Activated CD4-positive, CD25-positive, alpha-beta regulatory T cell treated with anti-CD3 and anti-CD28 coated beads, Interleukin-2, amount 50 U/mL, for 72 hours (primary cell): ENCODE results near the gene UNC5B.
"Not testable (repeated sequence)": the region's sequence is repeated elsewhere in the genome, so short reads cannot be mapped to it uniquely, and the experiment has no call there.

Experiments used
- DNase-seq: peaks from one replicate; pipeline ENCODE4 v3.0.0; 2021

The UNC5B gene

DNA sequence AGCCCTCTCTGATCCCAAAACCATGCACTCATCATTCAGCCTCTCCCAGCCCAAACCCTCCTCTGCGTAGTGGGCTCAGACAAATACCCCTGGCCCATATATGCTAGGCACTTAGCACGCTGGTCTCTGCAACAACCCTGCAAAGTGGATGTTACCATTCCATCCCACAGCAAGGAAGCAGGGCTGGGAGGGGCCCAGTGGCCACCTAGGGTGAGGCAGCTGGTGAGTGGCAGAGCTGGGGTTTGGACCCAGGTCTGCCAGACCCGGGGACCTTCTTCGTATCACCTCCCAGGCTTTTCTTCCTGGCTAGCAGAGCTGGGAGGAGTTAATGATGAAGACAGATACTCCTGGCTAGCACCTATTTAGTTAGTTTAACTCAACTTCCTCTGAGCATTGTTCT is 73.6 kb downstream of the UNC5B start:
- DNase-seq: no peak

DNA sequence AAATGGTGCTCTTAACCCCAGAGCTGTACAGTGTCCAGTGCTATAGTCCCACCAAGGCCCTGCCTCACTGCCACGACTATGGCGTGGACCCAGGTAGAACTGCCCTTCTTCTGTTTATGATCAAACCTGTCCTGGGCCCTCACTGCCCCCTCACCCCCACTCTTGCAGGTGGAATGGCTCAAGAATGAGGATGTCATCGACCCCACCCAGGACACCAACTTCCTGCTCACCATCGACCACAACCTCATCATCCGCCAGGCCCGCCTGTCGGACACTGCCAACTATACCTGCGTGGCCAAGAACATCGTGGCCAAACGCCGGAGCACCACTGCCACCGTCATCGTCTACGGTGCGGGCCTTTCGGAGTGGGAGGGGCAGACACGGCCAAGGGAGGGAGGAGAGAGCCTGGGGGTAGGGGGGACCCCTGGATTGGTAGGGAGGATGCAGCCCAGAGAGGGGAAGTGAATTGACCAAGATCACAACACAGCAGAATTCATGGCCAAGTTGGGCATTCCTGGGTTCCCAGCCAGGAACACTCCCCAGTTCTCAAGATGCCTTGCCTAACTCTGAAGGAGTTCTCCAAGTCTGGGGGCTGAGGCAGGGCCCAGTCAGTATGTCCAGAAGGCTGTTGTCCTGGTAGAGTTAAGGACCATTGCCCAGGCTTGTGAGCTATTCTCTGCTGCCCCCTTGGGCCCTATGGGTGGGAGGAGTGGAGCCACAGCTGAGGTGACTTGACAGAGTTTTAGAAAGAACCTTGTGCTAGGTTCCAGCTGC is 74.3 kb downstream of the UNC5B start:
- no peak for DNase-seq

DNA sequence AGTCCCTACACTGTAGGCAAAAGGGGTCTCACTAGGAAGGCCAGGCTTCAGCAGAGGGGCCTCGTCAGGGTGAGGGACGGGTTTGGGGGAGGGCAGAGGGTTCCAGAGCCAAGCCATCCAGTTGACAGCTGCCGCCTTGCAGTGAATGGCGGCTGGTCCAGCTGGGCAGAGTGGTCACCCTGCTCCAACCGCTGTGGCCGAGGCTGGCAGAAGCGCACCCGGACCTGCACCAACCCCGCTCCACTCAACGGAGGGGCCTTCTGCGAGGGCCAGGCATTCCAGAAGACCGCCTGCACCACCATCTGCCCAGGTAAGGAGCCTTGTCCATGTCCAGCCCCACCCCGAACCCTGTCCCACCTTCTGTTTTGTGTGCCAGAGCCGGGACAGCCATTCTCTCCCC is 75.1 kb downstream of the UNC5B start:
- DNase-seq: no peak

DNA sequence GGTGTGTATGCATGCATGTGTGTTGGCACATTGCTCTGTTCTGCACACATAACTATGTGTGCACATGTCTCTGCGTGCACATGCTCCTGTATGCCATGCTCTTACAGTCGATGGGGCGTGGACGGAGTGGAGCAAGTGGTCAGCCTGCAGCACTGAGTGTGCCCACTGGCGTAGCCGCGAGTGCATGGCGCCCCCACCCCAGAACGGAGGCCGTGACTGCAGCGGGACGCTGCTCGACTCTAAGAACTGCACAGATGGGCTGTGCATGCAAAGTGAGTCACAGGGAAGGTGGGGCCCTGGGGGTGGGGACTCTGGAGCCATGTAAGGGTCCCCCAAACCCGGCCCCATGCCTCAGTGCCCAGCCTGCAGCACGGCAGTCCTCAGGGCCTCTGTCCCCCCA is 76.1 kb downstream of the UNC5B start:
- DNase-seq: no peak

DNA sequence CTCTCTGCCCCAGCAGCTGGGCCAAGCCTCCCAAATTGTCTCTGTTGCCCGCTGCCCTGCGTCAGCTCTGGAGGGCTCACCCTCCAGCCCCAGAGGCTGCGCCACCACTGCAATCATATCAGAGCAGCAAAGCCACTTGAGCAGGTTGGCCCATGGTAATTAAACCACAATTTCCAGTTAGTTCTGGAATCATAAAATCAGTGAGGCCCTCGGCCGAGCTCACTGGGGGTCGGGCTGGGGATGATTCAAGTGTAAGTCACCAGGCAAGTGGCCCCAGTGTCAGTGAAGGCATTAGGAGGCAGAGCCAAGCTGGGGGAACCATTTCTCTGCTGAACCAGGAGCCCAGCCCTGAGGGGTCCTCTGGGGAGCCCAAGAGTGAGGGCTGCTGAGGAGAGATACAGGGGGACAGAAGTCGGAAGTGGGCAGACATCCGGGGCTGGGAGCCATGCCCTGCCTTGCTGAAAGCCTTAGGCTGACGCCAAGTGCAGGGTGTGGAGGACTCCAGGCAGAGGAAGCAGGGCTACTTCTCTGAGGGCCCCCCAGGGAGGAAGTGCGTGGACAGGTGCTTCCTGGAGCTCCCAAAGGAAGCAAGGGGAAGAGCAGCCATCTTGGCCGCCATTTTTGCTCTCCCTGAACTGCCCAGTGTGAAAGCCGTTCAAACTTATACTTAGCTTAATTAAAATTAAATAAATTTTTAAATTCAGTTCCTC is 77.2 kb downstream of the UNC5B start:
- DNase-seq: no peak

DNA sequence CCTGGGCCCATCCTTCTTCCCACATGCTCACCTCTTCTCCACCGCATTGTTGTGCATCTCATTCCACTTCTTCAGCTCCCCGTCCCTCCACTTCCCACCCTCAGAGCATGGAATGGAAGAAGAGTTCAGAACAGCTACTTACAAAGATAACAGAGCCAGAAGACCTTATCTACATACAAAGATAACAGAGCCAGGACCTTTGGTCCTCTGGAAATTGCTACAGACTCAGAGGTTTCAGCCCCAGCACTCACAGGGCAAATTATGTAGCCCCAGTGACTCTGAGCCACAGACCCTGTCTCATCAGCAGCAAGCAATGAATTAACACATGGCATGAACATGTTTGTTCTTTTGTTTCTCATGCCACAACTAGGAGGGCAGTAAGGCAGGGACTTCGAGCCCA is 78.0 kb downstream of the UNC5B start:
- DNase-seq: no peak

DNA sequence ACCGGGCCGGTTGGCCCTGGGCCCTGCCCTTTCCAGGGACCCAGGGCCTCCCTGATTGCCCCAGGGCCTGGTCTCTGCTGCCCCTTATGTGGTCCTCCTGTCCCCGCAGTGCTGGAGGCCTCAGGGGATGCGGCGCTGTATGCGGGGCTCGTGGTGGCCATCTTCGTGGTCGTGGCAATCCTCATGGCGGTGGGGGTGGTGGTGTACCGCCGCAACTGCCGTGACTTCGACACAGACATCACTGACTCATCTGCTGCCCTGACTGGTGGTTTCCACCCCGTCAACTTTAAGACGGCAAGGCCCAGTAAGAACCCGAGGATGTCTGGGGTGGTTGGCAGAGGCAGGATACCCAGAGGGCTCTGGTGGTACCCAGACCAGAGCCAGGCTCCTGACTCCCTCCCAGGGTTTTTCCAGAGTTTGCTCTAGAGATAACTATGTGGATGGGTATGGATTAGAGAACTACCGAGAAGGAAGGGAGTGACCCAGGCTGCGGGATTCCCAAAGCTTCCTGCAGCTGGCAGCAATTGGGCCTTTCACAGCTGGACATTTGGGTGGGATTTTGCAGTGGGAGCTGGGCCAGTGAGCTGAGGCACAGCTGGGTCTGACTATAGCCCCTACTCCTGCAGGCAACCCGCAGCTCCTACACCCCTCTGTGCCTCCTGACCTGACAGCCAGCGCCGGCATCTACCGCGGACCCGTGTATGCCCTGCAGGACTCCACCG is 78.6 kb downstream of the UNC5B start:
- DNase-seq: no peak

DNA sequence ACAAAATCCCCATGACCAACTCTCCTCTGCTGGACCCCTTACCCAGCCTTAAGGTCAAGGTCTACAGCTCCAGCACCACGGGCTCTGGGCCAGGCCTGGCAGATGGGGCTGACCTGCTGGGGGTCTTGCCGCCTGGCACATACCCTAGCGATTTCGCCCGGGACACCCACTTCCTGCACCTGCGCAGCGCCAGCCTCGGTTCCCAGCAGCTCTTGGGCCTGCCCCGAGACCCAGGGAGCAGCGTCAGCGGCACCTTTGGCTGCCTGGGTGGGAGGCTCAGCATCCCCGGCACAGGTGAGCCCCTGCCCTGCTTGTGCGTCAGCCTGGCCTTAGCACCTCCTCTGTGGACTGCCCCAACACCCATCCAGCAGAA is 79.1 kb downstream of the UNC5B start:
- DNase-seq: no peak

DNA sequence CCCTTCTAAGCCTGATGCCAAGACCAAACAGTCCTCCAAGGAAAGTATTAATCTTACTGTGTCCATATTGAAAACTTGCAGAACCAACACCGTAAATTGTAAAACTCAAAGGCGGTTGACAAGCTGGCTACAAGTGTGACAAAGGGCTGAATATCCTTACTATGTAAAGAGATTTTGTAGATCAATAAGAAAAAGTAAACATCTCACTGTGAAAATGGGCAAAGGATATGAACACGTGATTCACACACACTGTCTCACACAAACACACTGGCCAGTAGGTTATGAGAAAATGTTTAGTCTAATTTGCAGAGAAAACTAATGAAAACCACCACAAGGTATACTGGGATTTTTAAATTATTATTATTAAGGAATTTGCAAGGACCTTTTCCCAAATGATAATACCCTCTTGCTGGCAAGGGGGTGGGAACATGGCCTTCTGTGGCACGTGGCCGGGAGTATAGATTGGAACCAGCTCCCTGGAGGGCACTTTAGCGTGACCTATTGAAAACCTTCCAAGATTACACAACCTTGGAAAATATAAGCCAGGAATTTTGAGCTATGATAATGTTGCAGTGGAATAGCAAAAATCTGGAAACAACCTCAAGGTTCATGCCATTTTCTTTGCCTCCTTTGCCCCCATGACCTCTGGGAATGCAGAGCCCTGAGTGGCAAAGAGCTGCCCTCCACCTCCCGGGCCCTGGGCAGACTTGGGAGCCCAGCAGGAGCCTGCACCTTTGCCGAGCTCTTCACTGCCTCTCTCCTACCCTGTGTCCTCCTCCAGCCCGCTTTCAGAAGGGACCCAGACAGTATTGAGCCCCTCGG is 80.5 kb downstream of the UNC5B start:
- DNase-seq: no peak

DNA sequence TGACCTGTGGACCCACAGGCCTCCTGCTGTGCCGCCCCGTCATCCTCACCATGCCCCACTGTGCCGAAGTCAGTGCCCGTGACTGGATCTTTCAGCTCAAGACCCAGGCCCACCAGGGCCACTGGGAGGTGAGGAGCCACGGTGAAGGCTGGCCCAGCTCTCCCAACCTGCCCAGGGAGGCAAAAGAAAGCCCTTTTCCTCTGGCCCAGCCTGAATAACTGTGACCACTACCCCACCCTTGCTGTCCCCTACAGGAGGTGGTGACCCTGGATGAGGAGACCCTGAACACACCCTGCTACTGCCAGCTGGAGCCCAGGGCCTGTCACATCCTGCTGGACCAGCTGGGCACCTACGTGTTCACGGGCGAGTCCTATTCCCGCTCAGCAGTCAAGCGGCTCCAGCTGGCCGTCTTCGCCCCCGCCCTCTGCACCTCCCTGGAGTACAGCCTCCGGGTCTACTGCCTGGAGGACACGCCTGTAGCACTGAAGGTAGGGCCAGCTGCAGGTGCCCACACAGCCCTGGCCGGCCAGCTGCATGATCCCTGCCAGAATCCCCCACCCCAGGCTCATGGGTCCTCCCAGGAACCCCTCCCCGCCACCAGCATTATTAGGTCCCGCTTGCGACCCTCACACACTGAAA is 81.2 kb downstream of the UNC5B start:
- no peak for DNase-seq

DNA sequence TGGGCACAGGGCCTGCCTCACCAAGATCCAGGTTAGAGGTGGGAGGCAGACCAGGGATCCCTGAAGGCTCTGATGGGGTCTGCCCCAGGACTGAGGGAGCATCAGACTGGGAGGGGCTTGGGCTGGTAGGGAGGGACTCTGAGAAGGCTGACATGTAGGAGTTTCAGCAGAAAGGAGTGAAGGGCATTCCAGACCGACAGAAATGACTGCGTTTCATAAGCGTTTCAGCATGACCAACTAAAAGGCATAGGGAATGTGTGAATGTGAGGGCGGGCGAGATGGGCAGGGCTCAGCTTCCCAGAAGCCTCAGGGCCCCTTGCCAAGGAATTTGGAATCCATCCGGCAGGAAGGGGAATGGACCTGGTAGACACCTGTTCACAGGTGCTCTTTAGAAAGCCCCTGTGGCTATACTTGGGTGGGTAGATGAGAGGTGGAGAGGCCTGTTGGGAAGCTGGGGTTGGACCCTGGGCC is 81.8 kb downstream of the UNC5B start:
- no peak for DNase-seq

DNA sequence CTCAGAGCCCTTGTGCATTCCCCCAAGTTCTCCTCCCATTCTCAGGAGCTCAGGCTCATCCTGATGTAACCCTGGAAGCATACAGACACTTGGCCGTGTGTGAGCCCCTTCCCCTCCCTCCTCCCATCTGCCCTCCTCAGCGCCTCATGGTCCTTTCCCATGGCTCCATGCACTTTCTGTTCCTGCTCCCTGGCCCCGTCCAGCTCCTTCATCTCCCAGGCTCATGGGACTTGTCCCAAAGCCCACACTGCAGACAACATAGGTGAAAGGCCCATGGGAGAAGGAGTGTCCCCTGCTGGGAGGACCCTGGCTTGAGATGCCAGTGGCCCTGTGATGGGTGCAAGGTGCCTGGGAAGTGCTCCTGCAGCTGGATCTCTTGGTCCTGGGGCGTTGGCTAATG is 82.5 kb downstream of the UNC5B start:
- no peak for DNase-seq

DNA sequence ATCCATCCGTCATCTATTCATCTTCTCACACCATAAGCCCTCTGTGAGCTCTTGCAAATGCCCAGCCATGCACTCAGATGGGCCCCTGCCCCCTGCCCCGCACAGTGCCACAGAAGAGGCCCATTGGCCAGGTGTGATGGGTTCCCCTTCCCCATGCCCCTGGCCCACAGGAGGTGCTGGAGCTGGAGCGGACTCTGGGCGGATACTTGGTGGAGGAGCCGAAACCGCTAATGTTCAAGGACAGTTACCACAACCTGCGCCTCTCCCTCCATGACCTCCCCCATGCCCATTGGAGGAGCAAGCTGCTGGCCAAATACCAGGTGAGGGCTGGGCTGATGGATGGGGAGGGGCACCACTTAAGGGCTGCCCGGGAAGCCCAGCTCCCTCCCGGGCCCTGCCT is 83.3 kb downstream of the UNC5B start:
- no peak for DNase-seq

DNA sequence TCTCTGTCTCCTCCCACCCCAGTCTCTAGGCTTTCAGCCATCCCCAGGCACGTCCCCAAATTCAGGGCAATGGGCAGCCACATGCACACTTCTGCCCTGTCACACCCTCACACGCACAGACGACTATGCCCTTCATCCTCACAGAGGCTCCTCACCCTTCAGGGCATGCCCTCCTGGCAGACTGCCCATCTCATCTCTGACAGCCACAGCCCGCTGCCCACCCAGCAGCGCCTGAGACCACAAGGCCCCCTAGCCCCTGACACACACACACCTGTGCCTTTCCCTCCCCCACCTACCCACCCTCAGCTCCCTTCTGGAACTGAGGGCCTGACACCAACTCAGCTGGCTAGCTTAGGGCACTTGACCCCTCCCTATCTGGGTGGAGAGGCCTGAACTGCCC is 83.7 kb downstream of the UNC5B start:
- no peak for DNase-seq

DNA sequence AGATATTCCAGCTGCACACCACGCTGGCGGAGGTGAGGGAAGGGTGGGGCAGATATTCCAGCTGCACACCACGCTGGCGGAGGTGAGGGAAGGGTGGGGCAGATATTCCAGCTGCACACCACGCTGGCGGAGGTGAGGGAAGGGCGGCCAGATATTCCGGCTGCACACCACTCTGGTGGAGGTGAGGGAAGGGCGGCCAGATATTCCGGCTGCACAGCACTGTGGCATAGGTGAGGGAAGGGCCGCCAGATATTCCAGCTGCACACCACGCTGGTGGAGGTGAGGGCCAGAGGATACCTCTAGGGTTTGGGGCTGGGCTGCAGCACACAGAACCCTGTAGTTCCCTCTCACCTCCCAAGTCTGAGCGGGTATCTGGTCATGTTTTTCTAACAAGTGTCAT is 84.4 kb downstream of the UNC5B start:
- DNase-seq: not testable (repeated sequence)

DNA sequence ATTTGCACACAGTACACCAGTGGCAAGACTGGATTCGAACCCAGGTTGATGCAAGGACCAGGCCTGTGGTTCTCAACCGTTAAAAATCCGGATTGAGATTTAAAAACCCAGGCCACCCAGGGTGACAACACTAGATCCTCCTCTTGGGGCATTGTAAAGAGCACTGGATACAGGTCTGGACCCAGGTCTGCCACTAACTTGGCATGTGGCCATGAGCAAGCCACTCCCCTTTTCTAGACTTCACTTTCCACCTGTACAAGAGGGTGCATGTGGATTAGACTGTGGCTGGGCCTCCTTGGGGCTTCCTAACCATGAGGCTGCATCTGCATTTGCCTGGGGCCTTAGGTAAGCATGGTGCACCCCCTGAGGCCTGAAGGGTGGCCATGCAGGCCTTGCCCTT is 85.0 kb downstream of the UNC5B start:
- DNase-seq: no peak

DNA sequence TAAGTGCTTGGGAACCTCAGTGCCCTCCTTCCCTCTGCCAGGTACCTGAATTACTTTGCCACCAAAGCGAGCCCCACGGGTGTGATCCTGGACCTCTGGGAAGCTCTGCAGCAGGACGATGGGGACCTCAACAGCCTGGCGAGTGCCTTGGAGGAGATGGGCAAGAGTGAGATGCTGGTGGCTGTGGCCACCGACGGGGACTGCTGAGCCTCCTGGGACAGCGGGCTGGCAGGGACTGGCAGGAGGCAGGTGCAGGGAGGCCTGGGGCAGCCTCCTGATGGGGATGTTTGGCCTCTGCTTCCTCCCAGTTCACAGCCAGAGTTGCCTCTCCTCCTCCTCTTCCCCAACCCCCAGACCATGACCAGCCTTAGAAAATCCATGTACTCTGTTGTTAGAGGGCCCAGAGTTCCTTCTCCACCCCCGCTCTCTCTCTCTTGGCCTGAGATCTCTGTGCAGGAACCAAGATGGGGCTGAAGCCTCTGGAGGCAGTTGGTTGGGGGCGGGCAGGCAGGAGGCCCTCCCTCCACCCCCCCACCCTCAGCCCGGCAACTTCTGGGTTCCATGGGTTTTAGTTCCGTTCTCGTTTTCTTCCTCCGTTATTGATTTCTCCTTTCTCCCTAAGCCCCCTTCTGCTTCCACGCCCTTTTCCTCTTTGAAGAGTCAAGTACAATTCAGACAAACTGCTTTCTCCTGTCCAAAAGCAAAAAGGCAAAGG is 86.9 kb downstream of the UNC5B start:
- no peak for DNase-seq

DNA sequence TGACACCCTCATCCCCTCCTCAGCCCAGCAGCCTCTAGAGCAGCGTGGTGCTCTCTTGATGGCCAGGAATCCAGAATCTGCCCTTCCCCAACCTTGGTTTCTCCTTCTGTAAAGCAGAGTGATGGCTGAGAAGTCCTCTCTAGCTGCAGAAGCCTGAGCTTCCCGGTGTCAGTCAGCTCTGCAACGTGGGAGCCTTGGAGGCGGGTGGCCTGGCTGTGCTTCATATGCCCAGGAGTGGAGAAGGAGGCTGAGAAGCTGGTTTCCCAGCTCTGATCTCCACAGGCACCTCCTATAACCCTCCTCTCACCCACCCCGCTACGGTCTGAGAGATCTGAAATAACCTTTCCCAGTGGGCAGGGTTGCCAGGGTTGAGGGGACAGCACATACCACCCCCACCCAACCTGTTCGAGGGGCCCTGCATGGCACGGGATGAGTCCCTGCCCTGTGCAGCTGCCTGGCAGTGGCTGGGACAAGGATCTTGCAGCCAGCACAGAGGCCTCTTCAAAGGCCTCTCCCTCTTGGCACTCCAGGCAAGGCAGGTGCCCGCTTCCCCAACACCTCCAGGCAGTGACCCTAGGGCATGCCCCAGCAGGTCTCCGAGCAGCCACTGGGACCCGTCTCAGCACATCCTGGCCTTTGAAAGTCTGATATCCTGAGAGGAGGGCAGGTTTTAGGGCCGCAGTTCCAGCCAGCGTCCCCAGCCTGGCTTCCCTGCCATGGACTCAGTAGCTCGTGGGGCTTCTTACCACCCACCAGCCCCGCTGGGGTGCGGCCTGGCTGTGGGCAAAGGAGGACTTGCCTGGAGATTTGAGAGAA is 88.4 kb downstream of the UNC5B start:
- no peak for DNase-seq

DNA sequence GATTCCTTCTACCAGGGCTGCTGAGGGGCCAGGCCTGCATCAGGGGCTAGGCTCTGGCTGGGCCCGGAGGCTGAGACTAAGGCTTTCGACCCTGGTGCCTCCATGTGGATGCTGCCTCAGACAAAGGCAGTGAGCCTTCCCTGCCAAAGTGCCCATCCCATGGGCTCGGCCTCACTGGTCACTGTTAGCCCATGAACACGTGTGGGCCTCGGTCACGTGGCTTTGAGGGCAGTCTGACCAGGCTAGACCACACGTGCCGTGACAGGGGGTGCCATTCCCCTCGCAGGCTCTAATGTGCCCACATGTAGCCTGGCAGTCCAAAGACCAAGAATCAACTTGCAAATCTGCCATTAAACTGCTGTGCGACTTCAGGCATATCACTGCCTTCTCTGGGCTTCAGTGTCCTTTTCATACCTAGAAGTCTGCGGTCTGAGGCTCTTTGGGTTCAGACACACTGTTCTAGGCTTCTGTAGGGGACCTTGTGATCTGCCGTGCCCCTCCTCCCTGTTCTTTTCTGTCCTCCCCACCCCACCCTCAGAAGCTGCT is 89.1 kb downstream of the UNC5B start:
- no peak for DNase-seq

DNA sequence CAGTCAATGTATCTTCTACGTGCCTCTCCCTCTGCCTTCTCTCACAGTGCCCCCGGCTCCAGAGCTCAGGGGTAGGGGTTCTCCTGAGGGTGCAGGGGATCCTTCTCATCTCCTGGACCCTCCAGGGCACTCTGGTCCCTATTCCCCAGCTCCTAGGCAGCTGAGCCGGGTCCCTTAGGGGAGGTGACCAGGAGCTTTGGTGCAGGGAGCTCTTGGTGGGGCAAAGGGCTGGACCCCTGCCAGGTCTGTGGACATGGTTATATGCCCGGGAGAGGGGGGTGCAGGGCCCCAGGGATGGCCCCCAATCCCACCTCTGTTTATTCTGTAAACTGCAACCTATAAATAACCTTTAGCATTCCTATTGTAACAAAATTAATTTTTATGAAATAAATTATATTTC is 90.1 kb downstream of the UNC5B start:
- no peak for DNase-seq
